ENCODE results near the gene SLC9B1. TPM values are rescaled to one million over a fixed set of nuclear protein-coding genes. Genes with fewer than 3 reads are reported as not detected.
"Not testable (repeated sequence)": the region's sequence is repeated elsewhere in the genome, so short reads cannot be mapped to it uniquely, and the experiment has no call there.

Gene SLC9B1
- total and polyA plus RNA-seq, 8 donors: 0.52 to 4.7 (median 3.2) TPM

DNA sequence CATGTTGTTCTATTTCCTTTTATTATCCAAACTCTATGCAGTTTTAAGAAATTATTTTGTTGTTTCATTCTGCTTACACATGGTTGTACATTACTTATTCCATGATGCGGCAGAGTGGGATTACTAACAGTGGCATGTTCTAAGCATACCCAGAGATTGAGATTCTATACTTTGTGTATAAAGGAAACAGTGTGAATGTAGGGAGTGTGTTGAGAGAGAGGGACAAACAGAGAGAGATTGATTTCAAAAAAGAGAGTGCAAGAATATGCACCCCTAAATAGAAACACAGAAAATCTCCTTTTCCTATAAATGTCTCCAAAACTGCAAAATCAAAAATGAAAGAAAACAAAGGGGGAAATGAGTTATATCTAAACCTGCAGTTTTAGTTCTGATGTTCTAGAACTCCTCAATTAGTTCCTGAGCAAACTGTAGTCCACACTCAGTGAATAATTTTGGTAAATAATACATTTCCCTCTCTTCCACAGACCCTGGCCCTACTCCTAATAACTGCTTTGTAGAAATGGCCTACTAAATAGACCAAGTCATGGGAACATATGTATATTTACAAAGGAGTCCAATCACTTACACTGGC lies 31.0 kb downstream of the SLC9B1 start:
- DNase-seq (no peak), ATAC-seq (no peak)
- TF ChIP-seq, protein P1, sequence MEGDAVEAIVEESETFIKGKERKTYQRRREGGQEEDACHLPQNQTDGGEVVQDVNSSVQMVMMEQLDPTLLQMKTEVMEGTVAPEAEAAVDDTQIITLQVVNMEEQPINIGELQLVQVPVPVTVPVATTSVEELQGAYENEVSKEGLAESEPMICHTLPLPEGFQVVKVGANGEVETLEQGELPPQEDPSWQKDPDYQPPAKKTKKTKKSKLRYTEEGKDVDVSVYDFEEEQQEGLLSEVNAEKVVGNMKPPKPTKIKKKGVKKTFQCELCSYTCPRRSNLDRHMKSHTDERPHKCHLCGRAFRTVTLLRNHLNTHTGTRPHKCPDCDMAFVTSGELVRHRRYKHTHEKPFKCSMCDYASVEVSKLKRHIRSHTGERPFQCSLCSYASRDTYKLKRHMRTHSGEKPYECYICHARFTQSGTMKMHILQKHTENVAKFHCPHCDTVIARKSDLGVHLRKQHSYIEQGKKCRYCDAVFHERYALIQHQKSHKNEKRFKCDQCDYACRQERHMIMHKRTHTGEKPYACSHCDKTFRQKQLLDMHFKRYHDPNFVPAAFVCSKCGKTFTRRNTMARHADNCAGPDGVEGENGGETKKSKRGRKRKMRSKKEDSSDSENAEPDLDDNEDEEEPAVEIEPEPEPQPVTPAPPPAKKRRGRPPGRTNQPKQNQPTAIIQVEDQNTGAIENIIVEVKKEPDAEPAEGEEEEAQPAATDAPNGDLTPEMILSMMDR (IDR thresholded peaks at IDR 0.05): no peak

DNA sequence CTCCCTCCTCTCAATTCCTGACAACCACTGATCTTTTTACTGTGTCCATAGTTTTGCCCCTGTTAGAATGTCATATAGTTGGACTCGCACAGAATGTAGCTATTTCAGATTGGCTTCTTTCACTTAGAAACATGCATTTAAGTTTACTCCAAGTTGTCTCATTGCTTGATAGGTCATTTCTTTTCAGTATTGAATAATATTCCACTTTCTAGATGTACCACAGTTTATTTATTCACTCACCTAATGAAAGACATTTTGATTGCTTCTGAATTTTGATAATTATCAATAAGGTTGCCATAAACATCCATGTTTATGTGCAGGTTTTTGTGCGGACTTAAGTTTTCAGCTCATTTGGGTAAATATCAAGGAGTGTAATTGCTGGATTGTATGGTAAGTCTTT lies 38.5 kb downstream of the SLC9B1 start:
- Histone ChIP-seq H3K27ac (no peak overlapping the region), H3K27me3 (no peaks in the 10 kb centered on the region), H3K4me3 (no peak overlapping the region), H3K36me3 (no peaks in the 10 kb centered on the region), H3K9me3 (peaks cover 0 to 10% of the 10 kb centered on the region in 2 donors), H3K4me1 (no peaks in the 10 kb centered on the region)
- TF ChIP-seq, protein P1 (IDR thresholded peaks at IDR 0.05): no peak
- no peak for ATAC-seq
- intact Hi-C loops (cut with DNase I): no loop called here
- no peak for DNase-seq

More for the DNA sequence above, 31.0 kb downstream of the SLC9B1 start:
- intact Hi-C loops (cut with DNase I): no loop called here
- Histone ChIP-seq H3K4me3 (no peak overlapping the region), H3K27ac (no peak overlapping the region), H3K36me3 (no peaks in the 10 kb centered on the region), H3K27me3 (no peaks in the 10 kb centered on the region), H3K4me1 (no peaks in the 10 kb centered on the region), H3K9me3 (peaks cover 0 to 3% of the 10 kb centered on the region in 2 donors)

DNA sequence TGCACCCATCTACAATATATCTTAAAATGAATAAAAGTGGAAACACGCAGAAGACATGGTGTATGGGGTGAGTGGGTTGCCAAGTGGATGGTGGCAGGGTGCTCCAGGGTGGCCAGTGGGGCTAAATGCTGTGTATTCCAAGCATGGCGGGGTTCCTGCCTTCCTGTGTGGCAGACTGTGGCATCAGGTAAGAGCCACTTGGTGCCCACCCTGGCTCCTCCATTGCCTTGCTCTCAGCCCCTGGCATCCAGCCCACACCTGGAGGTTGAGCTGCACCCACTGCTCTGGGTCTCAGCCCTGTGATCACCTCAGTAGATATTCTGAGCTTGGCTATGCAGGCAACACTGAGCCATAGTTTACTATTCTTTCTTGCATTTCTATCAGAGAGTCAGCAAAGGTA lies 57.7 kb downstream of the SLC9B1 start:
- H3K27ac ChIP-seq; H3K27me3 ChIP-seq; intact Hi-C loops (cut with DNase I); H3K4me3 ChIP-seq; H3K36me3 ChIP-seq; ATAC-seq; H3K4me1 ChIP-seq; H3K9me3 ChIP-seq; DNase-seq: not testable (repeated sequence)

DNA sequence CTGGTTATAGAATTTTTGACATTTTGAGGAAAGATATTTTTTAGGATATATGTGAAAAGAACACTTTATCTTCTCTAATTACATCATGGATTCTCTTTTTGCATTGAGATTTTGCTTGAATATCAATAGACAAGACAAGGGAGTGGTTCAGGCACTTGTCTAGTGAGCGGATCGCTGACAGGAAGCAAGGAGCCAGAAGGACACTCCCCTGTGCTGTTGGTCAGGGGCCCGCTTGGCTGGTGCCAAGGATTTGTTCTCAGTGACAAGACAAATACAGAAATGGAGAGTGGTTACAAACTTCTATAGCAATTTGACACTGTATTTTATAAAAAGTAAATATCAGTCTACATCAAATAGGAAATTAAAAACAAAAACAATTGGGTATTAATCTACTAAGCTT lies 60.0 kb downstream of the SLC9B1 start:
- H3K4me1 ChIP-seq: no peaks in the 10 kb centered on the region
- no peak for DNase-seq
- no peaks in the 10 kb centered on the region for H3K27me3 ChIP-seq
- no peak overlapping the region for H3K27ac ChIP-seq
- no peak for ATAC-seq
- intact Hi-C loops (cut with DNase I): no loop called here
- TF ChIP-seq, protein P1 (IDR thresholded peaks at IDR 0.05): no peak
- H3K4me3 ChIP-seq: no peak overlapping the region
- H3K9me3 ChIP-seq: no peaks in the 10 kb centered on the region
- H3K36me3 ChIP-seq: no peaks in the 10 kb centered on the region

DNA sequence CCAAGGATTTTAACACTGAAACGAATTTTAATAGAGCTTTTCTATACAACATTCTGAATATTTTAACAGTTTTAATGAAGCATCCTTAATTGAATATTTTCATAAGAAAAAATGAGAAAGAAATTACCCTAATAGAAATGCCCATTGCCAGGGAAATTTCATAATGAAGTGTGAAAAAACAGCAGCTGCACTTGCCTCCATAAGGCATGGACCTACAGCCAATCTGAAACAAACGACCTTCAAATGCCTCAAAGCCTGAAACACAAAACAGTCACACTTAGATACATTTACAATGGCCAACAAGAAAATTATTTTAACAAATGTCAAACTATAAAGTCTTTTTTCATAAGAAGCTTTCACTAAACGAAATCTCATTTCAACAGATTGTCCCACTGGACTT lies 74.4 kb downstream of the SLC9B1 start:
- no peak for DNase-seq
- Histone ChIP-seq H3K4me1 (no peaks in the 10 kb centered on the region), H3K36me3 (no peaks in the 10 kb centered on the region), H3K9me3 (no peaks in the 10 kb centered on the region), H3K27ac (no peak overlapping the region), H3K4me3 (no peak overlapping the region), H3K27me3 (no peaks in the 10 kb centered on the region)
- TF ChIP-seq, protein P1 (IDR thresholded peaks at IDR 0.05): no peak
- intact Hi-C loops (cut with DNase I): no loop called here
- ATAC-seq: no peak

DNA sequence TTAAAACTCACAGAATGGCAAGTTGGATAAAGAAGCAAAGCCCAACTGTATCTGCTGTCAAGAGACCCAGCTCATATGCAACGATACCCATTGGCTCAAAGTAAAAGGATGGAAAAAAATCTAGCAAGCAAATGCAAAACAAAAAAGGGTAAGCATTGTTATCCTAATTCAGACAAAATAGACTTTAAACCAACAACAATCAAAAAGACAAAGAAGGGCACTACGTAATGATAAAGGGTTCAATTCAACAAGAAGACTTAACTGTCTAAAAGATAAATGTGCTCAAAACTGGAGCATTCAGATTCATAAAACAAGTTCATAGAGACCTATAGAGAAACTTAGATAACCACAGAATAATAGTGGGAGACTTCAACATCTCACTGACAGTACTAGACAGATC lies 81.4 kb downstream of the SLC9B1 start:
- H3K36me3 ChIP-seq; H3K4me1 ChIP-seq; H3K27me3 ChIP-seq; H3K27ac ChIP-seq; intact Hi-C loops (cut with DNase I); ATAC-seq; H3K9me3 ChIP-seq; DNase-seq; H3K4me3 ChIP-seq: not testable (repeated sequence)
